ENCODE measurements around the gene OR2L5.

Gene OR2L5

GRCh38 chr1:248013229-248013710 is at the start of gene OR2L5:
Gene OR2L5 (plus strand): TSS chr1:248013660. CDS start chr1:248021948, 8,288 bp downstream.
- DNase-seq: no peak

- no peak for DNase-seq
These were observed 48.5 kb upstream of the OR2L5 start, which contains the start of gene OR2AK2 for GRCh38 chr1:247964933-247965332. Gene OR2AK2 (plus strand): TSS chr1:247965233. CDS start chr1:247965377, 144 bp downstream.

- DNase-seq: no peak
These were observed 46.8 kb upstream of the OR2L5 start for GRCh38 chr1:247966532-247967204.

- no peak for DNase-seq
These were observed 20.5 kb upstream of the OR2L5 start for GRCh38 chr1:247992986-247993385.

GRCh38 chr1:247998811-247999210 is 14.6 kb upstream of the OR2L5 start:
- DNase-seq: no peak

GRCh38 chr1:248000169-248000568 is 13.3 kb upstream of the OR2L5 start:
- DNase-seq: no peak

GRCh38 chr1:248007778-248008177 is 5.7 kb upstream of the OR2L5 start:
- DNase-seq: no peak

- DNase-seq: no peak
These were observed 3.8 kb upstream of the OR2L5 start for GRCh38 chr1:248009681-248010080.

GRCh38 chr1:248015803-248016202 is 2.3 kb downstream of the OR2L5 start:
- no peak for DNase-seq

GRCh38 chr1:248029770-248030169 is 16.3 kb downstream of the OR2L5 start, which contains the start of gene OR2L2:
Gene OR2L2 (plus strand): TSS chr1:248030070. CDS start chr1:248038268, 8,198 bp downstream.
- DNase-seq: no peak

- DNase-seq: no peak
These were observed 31.7 kb downstream of the OR2L5 start for GRCh38 chr1:248045209-248045608.

- no peak for DNase-seq
These were observed 33.1 kb downstream of the OR2L5 start, which contains the start of gene OR2L3 for GRCh38 chr1:248046536-248046935. Gene OR2L3 (plus strand): TSS chr1:248046836. CDS start chr1:248060682, 13,846 bp downstream.

- no peak for DNase-seq
These were observed 33.5 kb downstream of the OR2L5 start for GRCh38 chr1:248047008-248047407.

- no peak for DNase-seq
These were observed 41.2 kb downstream of the OR2L5 start for GRCh38 chr1:248054671-248055070.

- no peak for DNase-seq
These were observed 41.8 kb downstream of the OR2L5 start for GRCh38 chr1:248055261-248055660.

GRCh38 chr1:248065071-248065470 is 51.6 kb downstream of the OR2L5 start:
- DNase-seq: no peak

- DNase-seq: no peak
These were observed 52.1 kb downstream of the OR2L5 start for GRCh38 chr1:248065604-248066003.

All from activated naive CD4-positive, alpha-beta T cell treated with anti-CD3 and anti-CD28 coated beads, Interleukin-2, amount 50 U/mL, for 16 hours (primary cell).